GM20000 (cell line): ENCODE data around the gene MECP2.

Experiments
- DNase-seq: peaks from one replicate; pipeline ENCODE4 v3.0.0; 2012; ENCODE audit warnings: low spot score
- CTCF ChIP-seq: IDR thresholded peaks from 2 replicates; pipeline ENCODE4 v1.5.1; 2012; ENCODE audit warnings: mild to moderate bottlenecking, control low read depth; ENCODE audit errors: extremely low read depth, missing control alignments

The MECP2 gene

GRCh38 chrX:154093965-154094364 is 3.6 kb downstream of the MECP2 start:
- TF ChIP-seq CTCF, result no peak

GRCh38 chrX:154092371-154092770 is 5.1 kb downstream of the MECP2 start:
- no peak for TF ChIP-seq CTCF
- DNase-seq, result no peak

More at GRCh38 chrX:154093965-154094364, 3.6 kb downstream of the MECP2 start:
- DNase-seq, result no peak

GRCh38 chrX:154091678-154092077 is 5.8 kb downstream of the MECP2 start:
- no peak for DNase-seq
- TF ChIP-seq CTCF, result no peak

GRCh38 chrX:154090731-154091130 is 6.8 kb downstream of the MECP2 start:
- TF ChIP-seq CTCF, result no peak

GRCh38 chrX:154084449-154085300 is 12.8 kb downstream of the MECP2 start:
- TF ChIP-seq CTCF, result no peak
- DNase-seq, result no peak

More at GRCh38 chrX:154090731-154091130, 6.8 kb downstream of the MECP2 start:
- no peak for DNase-seq

GRCh38 chrX:154083126-154083517 is 14.4 kb downstream of the MECP2 start:
- TF ChIP-seq CTCF, result no peak
- no peak for DNase-seq

GRCh38 chrX:154082396-154083125 is 15.0 kb downstream of the MECP2 start:
- no peak for TF ChIP-seq CTCF
- no peak for DNase-seq
